ENCODE measurements around the gene FAM3B. TPM values are rescaled to one million over a fixed set of nuclear protein-coding genes. Genes with fewer than 3 reads are reported as not detected.

The FAM3B gene
- total RNA-seq, 4 donors from 2014 or later, result not detected

- H3K4me1 ChIP-seq, result no peaks in the 10 kb centered on the region
- no peaks in the 10 kb centered on the region for H3K27me3 ChIP-seq
- H3K36me3 ChIP-seq, result no peaks in the 10 kb centered on the region
- DNase-seq, result peak in 1 of 2 donors; percentile 45
- no peaks in the 10 kb centered on the region for H3K9me3 ChIP-seq
- H3K27ac ChIP-seq, result no peak overlapping the region
- intact Hi-C loops (cut with DNase I; ENCODE audit: low total_unique reads), result no loop called here
- in situ Hi-C loops (cut with MboI; ENCODE audit: low sequenced_read_pairs in 4 of 4), result no loop called here
- no peak for TF ChIP-seq POLR2A (IDR thresholded peaks at IDR 0.05)
- TF ChIP-seq CTCF (IDR thresholded peaks at IDR 0.05 in 4 of 5, conservative IDR thresholded peaks at IDR 0.05 in 1 of 5), result no peak
- ATAC-seq, result peak in 1 of 2 donors; percentile 51
- no peak overlapping the region for H3K4me3 ChIP-seq
These were observed 80.0 kb downstream of the FAM3B start for GRCh38 chr21:41396558-41397075.

GRCh38 chr21:41397471-41397891, 80.9 kb downstream of the FAM3B start:
- intact Hi-C loops (cut with DNase I; ENCODE audit: low total_unique reads), result no loop called here
- no peak for TF ChIP-seq CTCF (IDR thresholded peaks at IDR 0.05 in 4 of 5, conservative IDR thresholded peaks at IDR 0.05 in 1 of 5)
- TF ChIP-seq POLR2A (IDR thresholded peaks at IDR 0.05), result no peak
- Histone ChIP-seq H3K27me3 (no peaks in the 10 kb centered on the region), H3K27ac (no peak overlapping the region), H3K4me1 (no peaks in the 10 kb centered on the region), H3K9me3 (no peaks in the 10 kb centered on the region), H3K4me3 (no peak overlapping the region), H3K36me3 (no peaks in the 10 kb centered on the region)
- in situ Hi-C loops (cut with MboI; ENCODE audit: low sequenced_read_pairs in 4 of 4), result no loop called here
- DNase-seq (no peak), ATAC-seq (no peak)

GRCh38 chr21:41398251-41398650, 81.7 kb downstream of the FAM3B start:
- TF ChIP-seq CTCF (IDR thresholded peaks at IDR 0.05 in 4 of 5, conservative IDR thresholded peaks at IDR 0.05 in 1 of 5) (no peak), POLR2A (IDR thresholded peaks at IDR 0.05) (no peak)
- no peak overlapping the region for H3K27ac ChIP-seq
- intact Hi-C loops (cut with DNase I; ENCODE audit: low total_unique reads), result no loop called here
- H3K27me3 ChIP-seq, result no peaks in the 10 kb centered on the region
- no peaks in the 10 kb centered on the region for H3K4me1 ChIP-seq
- no peaks in the 10 kb centered on the region for H3K36me3 ChIP-seq
- H3K9me3 ChIP-seq, result no peaks in the 10 kb centered on the region
- DNase-seq, result no peak
- no peak for ATAC-seq
- in situ Hi-C loops (cut with MboI; ENCODE audit: low sequenced_read_pairs in 4 of 4), result no loop called here
- no peak overlapping the region for H3K4me3 ChIP-seq

- H3K4me1 ChIP-seq, result no peaks in the 10 kb centered on the region
- intact Hi-C loops (cut with DNase I; ENCODE audit: low total_unique reads), result no loop called here
- H3K27ac ChIP-seq, result no peak overlapping the region
- H3K27me3 ChIP-seq, result no peaks in the 10 kb centered on the region
- no peaks in the 10 kb centered on the region for H3K9me3 ChIP-seq
- TF ChIP-seq CTCF (IDR thresholded peaks at IDR 0.05 in 4 of 5, conservative IDR thresholded peaks at IDR 0.05 in 1 of 5) (no peak), POLR2A (IDR thresholded peaks at IDR 0.05) (no peak)
- no peak for ATAC-seq
- in situ Hi-C loops (cut with MboI; ENCODE audit: low sequenced_read_pairs in 4 of 4), result no loop called here
- no peak for DNase-seq
- no peaks in the 10 kb centered on the region for H3K36me3 ChIP-seq
- no peak overlapping the region for H3K4me3 ChIP-seq
These were observed 82.2 kb downstream of the FAM3B start for GRCh38 chr21:41398831-41399230.

GRCh38 chr21:41399246-41399800, 82.7 kb downstream of the FAM3B start:
- intact Hi-C loops (cut with DNase I; ENCODE audit: low total_unique reads), result no loop called here
- no peaks in the 10 kb centered on the region for H3K4me1 ChIP-seq
- no peak for ATAC-seq

More at GRCh38 chr21:41399246-41399800, 82.7 kb downstream of the FAM3B start:
- in situ Hi-C loops (cut with MboI; ENCODE audit: low sequenced_read_pairs in 4 of 4), result no loop called here
- Histone ChIP-seq H3K27ac (no peak overlapping the region), H3K27me3 (no peaks in the 10 kb centered on the region), H3K36me3 (no peaks in the 10 kb centered on the region), H3K4me3 (no peak overlapping the region), H3K9me3 (no peaks in the 10 kb centered on the region)
- no peak for DNase-seq
- TF ChIP-seq CTCF (IDR thresholded peaks at IDR 0.05 in 4 of 5, conservative IDR thresholded peaks at IDR 0.05 in 1 of 5) (no peak), POLR2A (IDR thresholded peaks at IDR 0.05) (no peak)

All from gastrocnemius medialis (tissue), 4 donors.